ENCODE results near the gene KRTAP10-1. TPM values are rescaled to one million over a fixed set of nuclear protein-coding genes. Genes with fewer than 3 reads are reported as not detected.

KRTAP10-1 gene
- total and polyA plus RNA-seq, 4 donors = not detected

DNA sequence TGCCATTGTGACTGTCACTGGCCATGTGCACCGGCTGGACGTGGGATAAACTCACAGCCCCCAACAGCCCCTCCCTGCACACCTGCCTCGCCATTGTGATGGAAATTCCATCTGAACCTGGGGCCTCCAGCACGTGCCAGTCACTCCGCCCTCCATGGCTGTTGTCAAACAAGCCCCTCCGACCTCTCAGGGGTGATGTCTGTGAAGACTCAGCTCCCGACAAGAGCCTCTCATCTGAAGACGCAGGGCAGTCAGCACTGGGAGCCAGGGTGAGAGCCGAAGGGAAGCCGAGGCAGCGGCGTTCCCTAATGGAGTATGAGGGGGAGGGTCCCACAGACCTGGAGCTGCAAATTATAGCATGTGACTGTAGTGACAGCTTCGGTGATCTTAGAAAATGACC, 12.7 kb upstream of the KRTAP10-1 start:
- H3K9me3 ChIP-seq (ENCODE audit: control insufficient read depth in 4 of 4, low read length in 3 of 4) = no peaks in the 10 kb centered on the region
- no peak overlapping the region for H3K9ac ChIP-seq (ENCODE audit: low read depth in 1 of 2, low read length in 2 of 2)
- no peaks in the 10 kb centered on the region for H3K36me3 ChIP-seq (ENCODE audit: control insufficient read depth in 4 of 4, insufficient read depth in 3 of 4, low read depth in 1 of 4, low read length in 3 of 4)
- H3K27me3 ChIP-seq (ENCODE audit: control insufficient read depth in 4 of 4, insufficient read depth in 4 of 4, low read length in 3 of 4) = peaks cover 0 to 2% (median 0%) of the 10 kb centered on the region in 4 donors
- no peak overlapping the region for H3K27ac ChIP-seq (ENCODE audit: low read depth in 1 of 2, low read length in 2 of 2)
- TF ChIP-seq EGR1 (IDR thresholded peaks at IDR 0.05; ENCODE audit: low read depth in 2 of 2) (no peak), FOXA2 (IDR thresholded peaks at IDR 0.05) (no peak), GABPA (IDR thresholded peaks at IDR 0.05 in 1 of 2, conservative IDR thresholded peaks at IDR 0.05 in 1 of 2) (no peak), FOXA1 (IDR thresholded peaks at IDR 0.05) (no peak), HNF4A (conservative IDR thresholded peaks at IDR 0.05) (no peak), RXRA (IDR thresholded peaks at IDR 0.05) (no peak), SP1 (IDR thresholded peaks at IDR 0.05) (no peak), JUND (IDR thresholded peaks at IDR 0.05) (no peak), RAD21 (IDR thresholded peaks at IDR 0.05) (no peak), YY1 (IDR thresholded peaks at IDR 0.05) (no peak), NR2F2 (IDR thresholded peaks at IDR 0.05) (no peak), HNF4G (IDR thresholded peaks at IDR 0.05) (no peak), TAF1 (conservative IDR thresholded peaks at IDR 0.05) (no peak)
- TF ChIP-seq, protein P1, sequence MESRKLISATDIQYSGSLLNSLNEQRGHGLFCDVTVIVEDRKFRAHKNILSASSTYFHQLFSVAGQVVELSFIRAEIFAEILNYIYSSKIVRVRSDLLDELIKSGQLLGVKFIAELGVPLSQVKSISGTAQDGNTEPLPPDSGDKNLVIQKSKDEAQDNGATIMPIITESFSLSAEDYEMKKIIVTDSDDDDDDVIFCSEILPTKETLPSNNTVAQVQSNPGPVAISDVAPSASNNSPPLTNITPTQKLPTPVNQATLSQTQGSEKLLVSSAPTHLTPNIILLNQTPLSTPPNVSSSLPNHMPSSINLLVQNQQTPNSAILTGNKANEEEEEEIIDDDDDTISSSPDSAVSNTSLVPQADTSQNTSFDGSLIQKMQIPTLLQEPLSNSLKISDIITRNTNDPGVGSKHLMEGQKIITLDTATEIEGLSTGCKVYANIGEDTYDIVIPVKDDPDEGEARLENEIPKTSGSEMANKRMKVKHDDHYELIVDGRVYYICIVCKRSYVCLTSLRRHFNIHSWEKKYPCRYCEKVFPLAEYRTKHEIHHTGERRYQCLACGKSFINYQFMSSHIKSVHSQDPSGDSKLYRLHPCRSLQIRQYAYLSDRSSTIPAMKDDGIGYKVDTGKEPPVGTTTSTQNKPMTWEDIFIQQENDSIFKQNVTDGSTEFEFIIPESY (IDR thresholded peaks at IDR 0.05) = no peak
- TF ChIP-seq, protein P2, sequence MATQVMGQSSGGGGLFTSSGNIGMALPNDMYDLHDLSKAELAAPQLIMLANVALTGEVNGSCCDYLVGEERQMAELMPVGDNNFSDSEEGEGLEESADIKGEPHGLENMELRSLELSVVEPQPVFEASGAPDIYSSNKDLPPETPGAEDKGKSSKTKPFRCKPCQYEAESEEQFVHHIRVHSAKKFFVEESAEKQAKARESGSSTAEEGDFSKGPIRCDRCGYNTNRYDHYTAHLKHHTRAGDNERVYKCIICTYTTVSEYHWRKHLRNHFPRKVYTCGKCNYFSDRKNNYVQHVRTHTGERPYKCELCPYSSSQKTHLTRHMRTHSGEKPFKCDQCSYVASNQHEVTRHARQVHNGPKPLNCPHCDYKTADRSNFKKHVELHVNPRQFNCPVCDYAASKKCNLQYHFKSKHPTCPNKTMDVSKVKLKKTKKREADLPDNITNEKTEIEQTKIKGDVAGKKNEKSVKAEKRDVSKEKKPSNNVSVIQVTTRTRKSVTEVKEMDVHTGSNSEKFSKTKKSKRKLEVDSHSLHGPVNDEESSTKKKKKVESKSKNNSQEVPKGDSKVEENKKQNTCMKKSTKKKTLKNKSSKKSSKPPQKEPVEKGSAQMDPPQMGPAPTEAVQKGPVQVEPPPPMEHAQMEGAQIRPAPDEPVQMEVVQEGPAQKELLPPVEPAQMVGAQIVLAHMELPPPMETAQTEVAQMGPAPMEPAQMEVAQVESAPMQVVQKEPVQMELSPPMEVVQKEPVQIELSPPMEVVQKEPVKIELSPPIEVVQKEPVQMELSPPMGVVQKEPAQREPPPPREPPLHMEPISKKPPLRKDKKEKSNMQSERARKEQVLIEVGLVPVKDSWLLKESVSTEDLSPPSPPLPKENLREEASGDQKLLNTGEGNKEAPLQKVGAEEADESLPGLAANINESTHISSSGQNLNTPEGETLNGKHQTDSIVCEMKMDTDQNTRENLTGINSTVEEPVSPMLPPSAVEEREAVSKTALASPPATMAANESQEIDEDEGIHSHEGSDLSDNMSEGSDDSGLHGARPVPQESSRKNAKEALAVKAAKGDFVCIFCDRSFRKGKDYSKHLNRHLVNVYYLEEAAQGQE (IDR thresholded peaks at IDR 0.05) = no peak
- TF ChIP-seq, protein P3, sequence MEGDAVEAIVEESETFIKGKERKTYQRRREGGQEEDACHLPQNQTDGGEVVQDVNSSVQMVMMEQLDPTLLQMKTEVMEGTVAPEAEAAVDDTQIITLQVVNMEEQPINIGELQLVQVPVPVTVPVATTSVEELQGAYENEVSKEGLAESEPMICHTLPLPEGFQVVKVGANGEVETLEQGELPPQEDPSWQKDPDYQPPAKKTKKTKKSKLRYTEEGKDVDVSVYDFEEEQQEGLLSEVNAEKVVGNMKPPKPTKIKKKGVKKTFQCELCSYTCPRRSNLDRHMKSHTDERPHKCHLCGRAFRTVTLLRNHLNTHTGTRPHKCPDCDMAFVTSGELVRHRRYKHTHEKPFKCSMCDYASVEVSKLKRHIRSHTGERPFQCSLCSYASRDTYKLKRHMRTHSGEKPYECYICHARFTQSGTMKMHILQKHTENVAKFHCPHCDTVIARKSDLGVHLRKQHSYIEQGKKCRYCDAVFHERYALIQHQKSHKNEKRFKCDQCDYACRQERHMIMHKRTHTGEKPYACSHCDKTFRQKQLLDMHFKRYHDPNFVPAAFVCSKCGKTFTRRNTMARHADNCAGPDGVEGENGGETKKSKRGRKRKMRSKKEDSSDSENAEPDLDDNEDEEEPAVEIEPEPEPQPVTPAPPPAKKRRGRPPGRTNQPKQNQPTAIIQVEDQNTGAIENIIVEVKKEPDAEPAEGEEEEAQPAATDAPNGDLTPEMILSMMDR (IDR thresholded peaks at IDR 0.05; ENCODE audit: low read depth, low read length, missing input control) = no peak
- TF ChIP-seq, protein P4, sequence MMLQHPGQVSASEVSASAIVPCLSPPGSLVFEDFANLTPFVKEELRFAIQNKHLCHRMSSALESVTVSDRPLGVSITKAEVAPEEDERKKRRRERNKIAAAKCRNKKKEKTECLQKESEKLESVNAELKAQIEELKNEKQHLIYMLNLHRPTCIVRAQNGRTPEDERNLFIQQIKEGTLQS (IDR thresholded peaks at IDR 0.05) = no peak
- TF ChIP-seq, protein P5, sequence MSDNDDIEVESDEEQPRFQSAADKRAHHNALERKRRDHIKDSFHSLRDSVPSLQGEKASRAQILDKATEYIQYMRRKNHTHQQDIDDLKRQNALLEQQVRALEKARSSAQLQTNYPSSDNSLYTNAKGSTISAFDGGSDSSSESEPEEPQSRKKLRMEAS (IDR thresholded peaks at IDR 0.05) = no peak
- peaks cover 0 to 2% (median 0%) of the 10 kb centered on the region in 4 donors for H3K4me1 ChIP-seq (ENCODE audit: control insufficient read depth in 4 of 4, insufficient read depth in 4 of 4, low read length in 3 of 4)
- H3K4me3 ChIP-seq (ENCODE audit: low read depth in 1 of 3, low read length in 3 of 3) = no peak overlapping the region
- peak; percentile 22 for DNase-seq (ENCODE audit: low spot score)
- 78% methylated on average over 13 of the region's 13 CpGs for WGBS

All from liver (tissue), 9 donors.